H1 (cell line): Measurements from ENCODE around the gene SMARCC2. TPM values are rescaled to one million over a fixed set of nuclear protein-coding genes. Genes with fewer than 3 reads are reported as not detected.
A peak's percentile ranks its signal among the peaks of the same experiment; 100 is the strongest.

ENCODE experiments used
- BRCA1 ChIP-seq: IDR thresholded peaks from 2 replicates; pipeline ENCODE4 v1.6.1; 2012; ENCODE audit warnings: low read depth, low read length, improper control_type of control experiment
- CBX8 ChIP-seq: fragments of 300-800, 300-1000 bp; sonication (generic); IDR thresholded peaks from 2 replicates; pipeline ENCODE4 v1.7.1; 2016; ENCODE audit warnings: low read depth, low read length, borderline replicate concordance
- CEBPB ChIP-seq: IDR thresholded peaks from 2 replicates; pipeline ENCODE4 v1.6.1; 2012; ENCODE audit warnings: low read depth, low read length
- CHD1 ChIP-seq: IDR thresholded peaks from 2 replicates; pipeline ENCODE4 v1.6.1; 2012; ENCODE audit warnings: low read depth, low read length, improper control_type of control experiment
- CREB1 ChIP-seq: IDR thresholded peaks from 2 replicates; pipeline ENCODE4 v1.6.1; 2012; ENCODE audit warnings: inconsistent platforms
- E2F6 ChIP-seq: IDR thresholded peaks from 2 replicates; pipeline ENCODE4 v1.6.1; 2012; ENCODE audit warnings: inconsistent platforms
- EZH2 ChIP-seq: fragments of 200-600 bp; sonication (generic); IDR thresholded peaks from 2 replicates; pipeline ENCODE4 v1.7.1; 2012; ENCODE audit warnings: low read depth, mild to moderate bottlenecking, moderate library complexity, low read length, inconsistent platforms; ENCODE audit not compliant: severe bottlenecking
- FOSL1 ChIP-seq: IDR thresholded peaks from 2 replicates; pipeline ENCODE4 v1.6.1; 2011; ENCODE audit warnings: mild to moderate bottlenecking, low read depth, low read length, moderate library complexity; ENCODE audit not compliant: insufficient read depth
- GTF2F1 ChIP-seq: IDR thresholded peaks from 2 replicates; pipeline ENCODE4 v1.6.1; 2012; ENCODE audit warnings: low read depth, low read length, improper control_type of control experiment, borderline replicate concordance
- HDAC6 ChIP-seq: IDR thresholded peaks from one replicate; pipeline ENCODE4 v1.7.1; 2012; ENCODE audit warnings: low read depth, mild to moderate bottlenecking, inconsistent platforms, low read length, moderate library complexity
- KDM5A ChIP-seq: fragments of 200-600 bp; IDR thresholded peaks from 2 replicates; pipeline ENCODE4 v1.7.1; 2012; ENCODE audit warnings: mild to moderate bottlenecking, low read length, inconsistent platforms, mixed read lengths
- NRF1 ChIP-seq: IDR thresholded peaks from 2 replicates; pipeline ENCODE4 v1.6.1; 2011; ENCODE audit warnings: mild to moderate bottlenecking, low read depth, low read length, improper control_type of control experiment
- POLR2AphosphoS5 ChIP-seq: IDR thresholded peaks from 2 replicates; pipeline ENCODE4 v1.6.1; 2011; ENCODE audit warnings: low read depth, low read length
- RAD21 ChIP-seq, 2 experiments: IDR thresholded peaks in 1 of 2; conservative IDR thresholded peaks in 1 of 2; 2 replicates each; pipeline ENCODE4 v1.6.1; 2011; ENCODE audit warnings: low read depth in 2 of 2, low read length in 2 of 2, improper control_type of control experiment in 1 of 2, inconsistent platforms in 1 of 2, mild to moderate bottlenecking in 1 of 2, moderate library complexity in 1 of 2
- RFX5 ChIP-seq: IDR thresholded peaks from 2 replicates; pipeline ENCODE4 v1.6.1; 2011; ENCODE audit warnings: low read depth, low read length, improper control_type of control experiment, borderline replicate concordance
- RNF2 ChIP-seq: fragments of 200-900, 300-1000 bp; sonication (generic); IDR thresholded peaks from 2 replicates; pipeline ENCODE4 v1.7.1; 2016; ENCODE audit warnings: borderline replicate concordance, low read depth, mild to moderate bottlenecking, antibody characterized with exemption, low read length; ENCODE audit not compliant: poor library complexity, severe bottlenecking; ENCODE audit errors: missing control alignments
- RXRA ChIP-seq: IDR thresholded peaks from 2 replicates; pipeline ENCODE4 v1.6.1; 2011; ENCODE audit warnings: low read depth, mild to moderate bottlenecking, low read length, moderate library complexity; ENCODE audit not compliant: insufficient read depth
- SAP30 ChIP-seq: fragments of 300-600 bp; sonication (generic); IDR thresholded peaks from 2 replicates; pipeline ENCODE4 v1.7.1; 2012; ENCODE audit warnings: low read length, moderate library complexity, mild to moderate bottlenecking, inconsistent platforms; ENCODE audit not compliant: insufficient read depth, insufficient replicate concordance
- SIX5 ChIP-seq: IDR thresholded peaks from 2 replicates; pipeline ENCODE4 v1.6.1; 2011; ENCODE audit warnings: mild to moderate bottlenecking, low read depth, low read length
- SP4 ChIP-seq: IDR thresholded peaks from 2 replicates; pipeline ENCODE4 v1.6.1; 2012; ENCODE audit warnings: low read length, inconsistent platforms
- SUZ12 ChIP-seq: fragments of 200-600 bp; sonication (generic); IDR thresholded peaks from 2 replicates; pipeline ENCODE4 v1.6.1; 2012; ENCODE audit warnings: mild to moderate bottlenecking, inconsistent platforms, low read length, moderate library complexity, mixed read lengths
- TAF1 ChIP-seq: IDR thresholded peaks from 2 replicates; pipeline ENCODE4 v1.6.1; 2011; ENCODE audit warnings: mild to moderate bottlenecking, low read depth, low read length
- TAF7 ChIP-seq: optimal IDR thresholded peaks from 2 replicates; pipeline ENCODE3; 2011; ENCODE audit warnings: low read depth, mild to moderate bottlenecking, inconsistent platforms, low read length, moderate library complexity, borderline replicate concordance
- TCF12 ChIP-seq: IDR thresholded peaks from 2 replicates; pipeline ENCODE4 v1.6.1; 2011; ENCODE audit warnings: low read depth, mild to moderate bottlenecking, low read length
- polyA plus RNA-seq, 7 experiments: library from polyadenylated mRNA; depleted of rRNA in 3 of 7; stranded (reverse) in 5 of 7; unstranded in 2 of 7; fragments of >200 nt in 5 of 7; fragments of 200-250 nt in 2 of 7; gene quantifications; 1 replicate in 5 of 7; 2 replicates in 1 of 7; 4 replicates in 1 of 7; pipeline versions ENCODE4 v1.2.1 to v1.2.3, GENCODE V29; 2011 to 2013; ENCODE audit warnings: missing spikeins in 2 of 7, mixed read lengths in 2 of 7
- total RNA-seq: library from RNA; stranded (reverse); fragmentation: NEBNext Ultra II Directional; extraction: Animal tissue kit (Norgen Biotek cat#: 25700); gene quantifications from 2 replicates; pipeline ENCODE4 v1.2.1, GENCODE V29; 2021

The SMARCC2 gene
- total and polyA plus RNA-seq, 2 of the 8 experiments (the other 6 are each of a cell fraction or from before 2014, with no cell fraction given) = 33.9 to 78.5 TPM

- no peak for TF ChIP-seq KDM5A
- TF ChIP-seq TCF12 = no peak
- peak; percentile 89 for TF ChIP-seq CREB1
- TF ChIP-seq GTF2F1 = no peak
- peak; percentile 93 for TF ChIP-seq TAF1
- TF ChIP-seq SAP30 = peak; percentile 70
- TF ChIP-seq RFX5 = no peak
- TF ChIP-seq BRCA1 = no peak
- TF ChIP-seq SIX5 = no peak
- TF ChIP-seq NRF1 = 0 out of 2 replicates have a peak, but pooled peaks have one; percentile 8
- TF ChIP-seq SUZ12 = no peak
- no peak for TF ChIP-seq RAD21 (IDR thresholded peaks at IDR 0.05 in 1 of 2, conservative IDR thresholded peaks at IDR 0.05 in 1 of 2; ENCODE audit: low read depth in 2 of 2, low read length in 2 of 2)
- TF ChIP-seq SP4 = no peak
- no peak for TF ChIP-seq RXRA
- TF ChIP-seq FOSL1 = no peak
- no peak for TF ChIP-seq RNF2
- TF ChIP-seq CBX8 = no peak
- no peak for TF ChIP-seq CHD1
- no peak for TF ChIP-seq CEBPB
- no peak for TF ChIP-seq HDAC6
- TF ChIP-seq TAF7 = peak; percentile 65
- TF ChIP-seq EZH2 = no peak
- TF ChIP-seq E2F6 = peak; percentile 56; the same call in 1 of the 2 replicates
- peak; percentile 63; the same call in 1 of the 2 replicates for TF ChIP-seq POLR2AphosphoS5
Measured at GRCh38 chr12:56221757-56222530, 32.7 kb upstream of the SMARCC2 start, which contains the start of gene RNF41 (continued).
